ENCODE data around the gene COL5A3.

- TF ChIP-seq CTCF (IDR thresholded peaks at IDR 0.05; ENCODE audit: poor library complexity, severe bottlenecking), result no peak
- no peak for TF ChIP-seq REST (IDR thresholded peaks at IDR 0.05; ENCODE audit: borderline replicate concordance)
- no peak for TF ChIP-seq TAF1 (IDR thresholded peaks at IDR 0.05; ENCODE audit: low read depth)
- TF ChIP-seq EZH2 (IDR thresholded peaks at IDR 0.05; ENCODE audit: borderline replicate concordance, insufficient read depth, low read length, poor library complexity, severe bottlenecking), result no peak
- no peak for TF ChIP-seq EP300 (conservative IDR thresholded peaks at IDR 0.05; ENCODE audit: poor library complexity, severe bottlenecking)
- TF ChIP-seq POLR2AphosphoS5 (IDR thresholded peaks at IDR 0.05), result no peak
These were observed 40.7 kb downstream of the COL5A3 start for GRCh38 chr19:9969688-9969975.

All from neural cell (in vitro differentiated cells).